Cardiac fibroblast (primary cell): ENCODE results near the gene SAMD3.
"Not testable (repeated sequence)": the region's sequence is repeated elsewhere in the genome, so short reads cannot be mapped to it uniquely, and the experiment has no call there.

Experiments used
- DNase-seq, 2 donors: peaks; one replicate each; pipeline versions ENCODE4 v3.0.0 to v3.0.0-alpha.2; 2010; ENCODE audit warnings: low read depth in 2 of 2
- H3K4me3 ChIP-seq, 2 donors: replicated peaks in 1 of 2; 1 replicate in 1 of 2; 2 replicates in 1 of 2; pipeline ENCODE4 v1.5.1; 2011; ENCODE audit warnings: low read depth in 2 of 2, low read length in 2 of 2, mild to moderate bottlenecking in 2 of 2, moderate library complexity in 1 of 2
- CTCF ChIP-seq: IDR thresholded peaks from one replicate; pipeline ENCODE4 v1.5.1; 2011; ENCODE audit warnings: low read depth, mild to moderate bottlenecking, low read length, inconsistent platforms

SAMD3 gene

DNA sequence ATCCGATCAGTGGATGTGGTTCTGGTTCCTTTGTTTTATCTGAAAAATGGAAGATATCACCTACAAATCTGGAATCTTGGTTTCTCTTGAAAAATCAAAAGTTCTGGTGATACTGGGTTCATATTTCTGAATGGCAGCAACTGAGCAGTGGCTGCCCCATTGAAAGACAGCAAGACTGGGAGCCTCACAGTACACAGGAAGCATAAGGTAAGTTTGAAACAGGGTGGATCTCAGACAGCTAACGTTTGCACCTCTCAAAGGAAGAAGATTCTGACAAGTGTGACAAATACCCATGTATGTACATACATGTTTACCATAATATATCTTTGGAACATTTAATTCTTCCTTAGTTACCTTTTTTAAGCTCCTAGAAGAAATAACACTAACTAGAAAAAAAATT is at the start of gene SAMD3:
Gene SAMD3, minus strand, starts transcription at position 177 of the 400 bp plus-strand sequence. CDS start 7,678 bp downstream, outside the sequence.
- H3K4me3 ChIP-seq = no peak within 1 kb of the TSS
- no peak for TF ChIP-seq CTCF
- DNase-seq = no peak

- TF ChIP-seq CTCF = no peak
- H3K4me3 ChIP-seq = no peak overlapping the region
- no peak for DNase-seq
Observed at GRCh38 chr6:130269969-130270635, 47.4 kb upstream of the SAMD3 start.

GRCh38 chr6:130265553-130265952 is 42.8 kb upstream of the SAMD3 start:
- not testable (repeated sequence) for DNase-seq

DNA sequence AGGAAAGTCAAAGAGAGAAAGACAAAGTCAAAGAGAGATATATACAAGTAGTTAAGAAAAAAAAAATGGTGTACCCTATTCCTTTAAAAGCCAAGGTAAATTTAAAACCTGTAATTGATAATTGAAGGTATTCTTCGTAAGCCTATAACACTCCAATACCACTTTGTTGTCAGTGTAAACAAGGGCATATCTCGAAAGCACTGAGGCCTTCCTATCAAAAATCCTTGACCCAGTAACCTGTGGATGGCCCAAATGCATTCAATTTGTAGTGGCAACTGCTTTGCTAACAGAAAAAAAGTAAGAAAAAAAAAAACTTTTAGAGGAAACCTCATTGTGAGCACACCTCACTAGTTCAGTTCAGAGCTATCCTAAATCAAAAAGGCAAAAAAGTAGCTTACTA is 39.3 kb upstream of the SAMD3 start:
- no peak for TF ChIP-seq CTCF
- H3K4me3 ChIP-seq = no peak overlapping the region
- DNase-seq = no peak

More at GRCh38 chr6:130265553-130265952, 42.8 kb upstream of the SAMD3 start:
- H3K4me3 ChIP-seq = not testable (repeated sequence)

DNA sequence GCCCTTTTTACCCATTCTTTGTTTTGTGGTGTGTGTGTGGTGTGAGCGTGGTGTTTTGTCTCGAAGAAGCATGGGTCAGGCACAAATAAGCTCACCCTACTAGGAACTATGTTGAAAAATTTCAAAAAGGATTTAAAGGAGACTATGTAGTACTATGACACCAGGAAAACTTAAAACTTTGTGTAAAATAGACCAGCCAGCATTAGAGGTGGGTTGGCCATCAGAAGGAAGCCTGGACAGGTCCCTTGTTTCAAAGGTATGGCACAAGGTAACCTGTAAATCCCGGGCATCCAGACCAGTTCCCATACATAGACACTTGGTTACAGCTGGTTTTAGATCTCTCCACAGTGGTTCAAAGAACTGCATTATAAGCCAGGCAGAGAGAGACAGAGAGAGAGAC is 38.8 kb upstream of the SAMD3 start:
- H3K4me3 ChIP-seq, DNase-seq: not testable (repeated sequence)

GRCh38 chr6:130260614-130261241 is 38.0 kb upstream of the SAMD3 start:
- not testable (repeated sequence) for DNase-seq, H3K4me3 ChIP-seq

DNA sequence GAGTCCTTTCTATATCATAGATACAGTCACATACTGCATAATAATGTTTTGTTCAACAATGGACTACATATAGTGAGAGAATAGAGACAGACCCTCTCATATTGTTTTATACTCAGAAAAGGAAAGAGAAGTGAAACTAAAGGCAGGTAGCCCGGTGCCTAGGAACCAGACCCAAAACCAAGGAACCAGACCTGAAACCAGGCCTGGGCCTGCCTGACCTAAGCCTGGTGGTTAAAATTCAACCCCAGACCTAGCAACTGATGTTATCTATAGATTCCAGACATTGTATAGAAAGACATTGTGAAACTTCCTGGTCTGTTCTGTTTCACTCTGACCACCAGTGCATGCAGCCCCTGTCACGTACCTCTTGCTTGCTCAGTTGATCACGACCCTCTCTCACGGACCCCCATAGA is 37.3 kb upstream of the SAMD3 start:
- not testable (repeated sequence) for DNase-seq, H3K4me3 ChIP-seq

DNA sequence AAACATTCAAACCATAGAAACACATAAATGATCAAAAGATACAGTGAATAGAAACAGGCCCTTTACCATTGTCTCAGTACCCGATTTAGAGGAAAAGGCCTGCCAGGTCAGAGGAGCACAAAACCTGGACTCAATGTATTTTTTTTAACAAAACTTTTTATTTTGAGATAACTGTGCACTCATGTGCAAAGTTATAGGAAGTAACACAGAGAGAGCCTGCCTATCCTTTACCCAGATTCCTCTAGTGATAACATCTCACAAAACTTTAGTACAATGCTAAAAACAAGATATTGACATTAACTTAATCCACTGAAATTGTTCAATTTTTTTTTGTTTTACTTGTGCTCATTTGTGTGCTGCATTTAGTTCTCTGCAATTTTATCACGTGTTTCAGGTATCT is 36.8 kb upstream of the SAMD3 start:
- no peak for TF ChIP-seq CTCF
- DNase-seq = no peak
- H3K4me3 ChIP-seq = no peak overlapping the region

GRCh38 chr6:130259140-130259539 is 36.4 kb upstream of the SAMD3 start:
- DNase-seq = no peak
- no peak overlapping the region for H3K4me3 ChIP-seq
- TF ChIP-seq CTCF = no peak
